Thyroid gland (tissue), 4 donors: ENCODE results near the gene CREB5.

Experiments
- POLR2A ChIP-seq, 2 donors: fragments of 450-650 bp; IDR thresholded peaks; one replicate each; pipeline ENCODE4 v1.6.1; 2017; ENCODE audit warnings: antibody characterized with exemption in 2 of 2, mild to moderate bottlenecking in 2 of 2, moderate library complexity in 1 of 2
- TF ChIP-seq, protein P1 (sequence below), 6 experiments: fragments of 200-600 bp in 3 of 6; fragments of 450-650 bp in 3 of 6; sonication (generic) in 3 of 6; IDR thresholded peaks; one replicate each; pipeline ENCODE4 v1.5.1; 2016 to 2019; ENCODE audit warnings: antibody characterized with exemption in 6 of 6, mild to moderate bottlenecking in 2 of 6, inconsistent platforms in 1 of 6, moderate library complexity in 1 of 6

DNA sequence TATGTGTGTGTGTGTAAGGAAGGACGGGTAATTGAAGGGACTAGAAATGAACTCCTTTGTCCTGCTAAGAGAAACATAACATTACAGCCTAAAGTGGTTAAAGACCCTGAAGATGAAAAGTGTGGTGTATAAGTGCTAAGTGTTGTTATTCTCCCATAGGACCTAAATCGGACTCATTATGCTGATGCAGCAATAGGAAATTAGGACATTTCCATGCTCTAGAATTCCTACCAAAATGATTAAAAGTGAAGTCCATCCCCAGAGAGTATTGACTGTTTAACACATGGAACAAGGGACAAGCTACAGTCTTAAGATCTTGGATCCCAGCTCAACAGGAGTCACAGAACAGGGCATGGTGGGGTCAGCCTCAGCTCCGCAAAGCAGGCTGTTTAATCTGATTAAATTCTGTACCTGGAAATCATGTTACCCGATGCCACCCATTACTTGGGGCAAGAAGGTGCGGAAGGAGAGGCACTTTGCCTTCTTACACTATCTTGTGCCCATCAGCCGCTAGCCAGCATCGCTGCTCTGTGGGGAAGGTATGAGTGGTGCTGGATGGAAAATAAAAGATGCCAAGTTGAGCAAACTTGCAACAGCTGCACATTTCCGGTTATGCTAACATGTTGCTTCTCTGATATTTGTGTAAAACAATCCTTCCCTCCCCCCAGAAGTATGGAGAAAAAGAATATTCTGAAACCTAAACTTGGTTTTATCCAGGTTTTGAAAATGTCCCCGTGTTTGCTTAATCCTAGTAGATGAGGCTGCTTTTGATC is 100.5 kb downstream of the CREB5 start:
- no peak for TF ChIP-seq POLR2A (IDR thresholded peaks at IDR 0.05)
- TF ChIP-seq, protein P1, sequence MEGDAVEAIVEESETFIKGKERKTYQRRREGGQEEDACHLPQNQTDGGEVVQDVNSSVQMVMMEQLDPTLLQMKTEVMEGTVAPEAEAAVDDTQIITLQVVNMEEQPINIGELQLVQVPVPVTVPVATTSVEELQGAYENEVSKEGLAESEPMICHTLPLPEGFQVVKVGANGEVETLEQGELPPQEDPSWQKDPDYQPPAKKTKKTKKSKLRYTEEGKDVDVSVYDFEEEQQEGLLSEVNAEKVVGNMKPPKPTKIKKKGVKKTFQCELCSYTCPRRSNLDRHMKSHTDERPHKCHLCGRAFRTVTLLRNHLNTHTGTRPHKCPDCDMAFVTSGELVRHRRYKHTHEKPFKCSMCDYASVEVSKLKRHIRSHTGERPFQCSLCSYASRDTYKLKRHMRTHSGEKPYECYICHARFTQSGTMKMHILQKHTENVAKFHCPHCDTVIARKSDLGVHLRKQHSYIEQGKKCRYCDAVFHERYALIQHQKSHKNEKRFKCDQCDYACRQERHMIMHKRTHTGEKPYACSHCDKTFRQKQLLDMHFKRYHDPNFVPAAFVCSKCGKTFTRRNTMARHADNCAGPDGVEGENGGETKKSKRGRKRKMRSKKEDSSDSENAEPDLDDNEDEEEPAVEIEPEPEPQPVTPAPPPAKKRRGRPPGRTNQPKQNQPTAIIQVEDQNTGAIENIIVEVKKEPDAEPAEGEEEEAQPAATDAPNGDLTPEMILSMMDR (IDR thresholded peaks at IDR 0.05): no peak
